Spinal cord (tissue), 10 donors: ENCODE measurements around the gene MEF2A. TPM values are rescaled to one million over a fixed set of nuclear protein-coding genes. Genes with fewer than 3 reads are reported as not detected.
"Not testable (repeated sequence)": the region's sequence is repeated elsewhere in the genome, so short reads cannot be mapped to it uniquely, and the experiment has no call there.

Source experiments
- DNase-seq, 6 donors: peaks; one replicate each; pipeline versions ENCODE4 v3.0.0 to v3.0.0-alpha.2; 2013 to 2015; ENCODE audit warnings: low spot score in 6 of 6, low read depth in 4 of 6
- H3K27ac ChIP-seq: one replicate; pipeline ENCODE4 v1.5.1; 2013; ENCODE audit warnings: low read depth, low read length, control low read depth
- H3K27me3 ChIP-seq: one replicate; pipeline ENCODE4 v1.6.1; 2013; ENCODE audit warnings: low read length; ENCODE audit not compliant: control insufficient read depth, insufficient read depth
- H3K36me3 ChIP-seq: one replicate; pipeline ENCODE4 v1.6.1; 2013; ENCODE audit warnings: low read length; ENCODE audit not compliant: control insufficient read depth, insufficient read depth
- H3K4me1 ChIP-seq: one replicate; pipeline ENCODE4 v1.6.1; 2013; ENCODE audit warnings: low read length; ENCODE audit not compliant: control insufficient read depth, insufficient read depth
- H3K4me3 ChIP-seq: one replicate; pipeline ENCODE4 v1.5.1; 2013; ENCODE audit warnings: low read depth, low read length, control low read depth
- H3K9me3 ChIP-seq: one replicate; pipeline ENCODE4 v1.6.1; 2013; ENCODE audit warnings: low read length; ENCODE audit not compliant: control insufficient read depth, insufficient read depth
- WGBS: methylation state at CpG from one replicate; pipeline ENCODE4 v1.1.5; 2013; ENCODE audit warnings: missing lambda C conversion rate; ENCODE audit not compliant: insufficient coverage; 5-methylcytosine and 5-hydroxymethylcytosine counted together
- polyA plus RNA-seq, 2 donors: library from polyadenylated mRNA; unstranded; fragments of 120-200 nt; gene quantifications; one replicate each; pipeline ENCODE4 v1.2.1, GENCODE V29; 2013; ENCODE audit not compliant: insufficient read length in 2 of 2
- total RNA-seq, 2 donors: library from RNA; depleted of rRNA in 1 of 2; stranded (reverse); fragments of 120-200 nt in 1 of 2; fragments of >200 nt in 1 of 2; gene quantifications; one replicate each; pipeline versions ENCODE4 v1.2.3 to v1.2.4, GENCODE V29; 2013 to 2014
- donor health status: healthy.

Gene MEF2A
- total and polyA plus RNA-seq, 4 donors: 28.8 to 53.1 (median 38.7) TPM

- no peak for DNase-seq
- H3K36me3 ChIP-seq: peaks cover under 1% of the 10 kb centered on the region
- no peaks in the 10 kb centered on the region for H3K27me3 ChIP-seq
- H3K27ac ChIP-seq: no peak overlapping the region
- peaks cover 10% of the 10 kb centered on the region for H3K4me1 ChIP-seq
- no peaks in the 10 kb centered on the region for H3K9me3 ChIP-seq
- 93% methylated on average over 2 of the region's 2 CpGs for WGBS
- no peak overlapping the region for H3K4me3 ChIP-seq
Measured at GRCh38 chr15:99736702-99737101, 170.9 kb downstream of the MEF2A start.

- no peaks in the 10 kb centered on the region for H3K9me3 ChIP-seq
- peaks cover 4% of the 10 kb centered on the region for H3K4me1 ChIP-seq
- H3K27me3 ChIP-seq: no peaks in the 10 kb centered on the region
- no peak for DNase-seq
- no peak overlapping the region for H3K4me3 ChIP-seq
- H3K36me3 ChIP-seq: no peaks in the 10 kb centered on the region
- no peak overlapping the region for H3K27ac ChIP-seq
- 77% methylated on average over 4 of the region's 7 CpGs for WGBS
Measured at GRCh38 chr15:99738021-99738847, 172.4 kb downstream of the MEF2A start.

- H3K36me3 ChIP-seq: no peaks in the 10 kb centered on the region
- H3K27me3 ChIP-seq: no peaks in the 10 kb centered on the region
- peaks cover 2% of the 10 kb centered on the region for H3K9me3 ChIP-seq
- H3K4me1 ChIP-seq: no peaks in the 10 kb centered on the region
- WGBS: 88% methylated on average over 2 of the region's 2 CpGs
- H3K4me3 ChIP-seq: no peak overlapping the region
- DNase-seq: no peak
- no peak overlapping the region for H3K27ac ChIP-seq
Measured at GRCh38 chr15:99741835-99742234, 176.1 kb downstream of the MEF2A start.

- no peak for DNase-seq
- 80% methylated on average over 4 of the region's 7 CpGs for WGBS
Measured at GRCh38 chr15:99744142-99744541, 178.4 kb downstream of the MEF2A start.

GRCh38 chr15:99745370-99746086 lies 179.7 kb downstream of the MEF2A start:
- no peak for DNase-seq
- no peaks in the 10 kb centered on the region for H3K36me3 ChIP-seq
- no peak overlapping the region for H3K27ac ChIP-seq
- peaks cover 2% of the 10 kb centered on the region for H3K9me3 ChIP-seq
- no peaks in the 10 kb centered on the region for H3K27me3 ChIP-seq
- no peak overlapping the region for H3K4me3 ChIP-seq
- H3K4me1 ChIP-seq: no peaks in the 10 kb centered on the region
- 92% methylated on average over 6 of the region's 9 CpGs for WGBS

More at GRCh38 chr15:99744142-99744541, 178.4 kb downstream of the MEF2A start:
- H3K36me3 ChIP-seq: no peaks in the 10 kb centered on the region
- peaks cover 2% of the 10 kb centered on the region for H3K9me3 ChIP-seq
- no peaks in the 10 kb centered on the region for H3K4me1 ChIP-seq
- H3K27me3 ChIP-seq: no peaks in the 10 kb centered on the region
- no peak overlapping the region for H3K4me3 ChIP-seq
- H3K27ac ChIP-seq: no peak overlapping the region

- WGBS: 95% methylated on average over 3 of the region's 6 CpGs
- H3K27me3 ChIP-seq: no peaks in the 10 kb centered on the region
- H3K27ac ChIP-seq: no peak overlapping the region
- no peak overlapping the region for H3K4me3 ChIP-seq
- H3K9me3 ChIP-seq: peaks cover 2% of the 10 kb centered on the region
- H3K4me1 ChIP-seq: no peaks in the 10 kb centered on the region
- DNase-seq: no peak
- H3K36me3 ChIP-seq: no peaks in the 10 kb centered on the region
Measured at GRCh38 chr15:99749386-99749785, 183.6 kb downstream of the MEF2A start.

DNA sequence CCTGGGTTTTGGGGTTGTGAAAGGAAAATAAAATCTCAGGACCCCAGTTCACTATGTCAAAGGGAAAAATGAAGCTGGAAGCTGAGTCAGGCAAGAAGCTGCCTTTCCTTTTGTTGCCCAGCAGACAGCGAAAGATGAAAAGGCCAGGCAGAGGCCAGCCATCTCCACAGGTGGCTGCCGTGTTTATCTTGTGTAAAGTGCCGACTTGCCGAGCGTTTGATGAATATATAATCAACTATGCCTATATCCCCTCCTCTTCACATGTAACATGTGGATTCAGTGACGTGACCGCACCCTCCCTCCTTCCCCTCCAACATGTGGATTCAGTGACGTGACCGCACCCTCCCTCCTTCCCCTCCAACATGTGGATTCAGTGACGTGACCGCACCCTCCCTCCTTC lies 184.5 kb downstream of the MEF2A start:
- H3K4me3 ChIP-seq, H3K27ac ChIP-seq, H3K27me3 ChIP-seq, H3K4me1 ChIP-seq, H3K36me3 ChIP-seq, DNase-seq, H3K9me3 ChIP-seq: not testable (repeated sequence)
- 54% methylated on average over 5 of the region's 11 CpGs for WGBS

GRCh38 chr15:99752556-99752955 lies 186.8 kb downstream of the MEF2A start:
- Histone ChIP-seq H3K36me3 (no peaks in the 10 kb centered on the region), H3K27me3 (no peaks in the 10 kb centered on the region), H3K27ac (no peak overlapping the region), H3K9me3 (no peaks in the 10 kb centered on the region), H3K4me3 (no peak overlapping the region), H3K4me1 (peaks cover 4% of the 10 kb centered on the region)
- DNase-seq: no peak
- WGBS: 83% methylated on average over 4 of the region's 4 CpGs

GRCh38 chr15:99753066-99753465 lies 187.3 kb downstream of the MEF2A start:
- H3K4me1 ChIP-seq: peaks cover 4% of the 10 kb centered on the region
- no peaks in the 10 kb centered on the region for H3K27me3 ChIP-seq
- no peaks in the 10 kb centered on the region for H3K36me3 ChIP-seq
- WGBS: 73% methylated on average over 2 of the region's 4 CpGs
- DNase-seq: no peak
- H3K9me3 ChIP-seq: no peaks in the 10 kb centered on the region
- H3K4me3 ChIP-seq: no peak overlapping the region
- no peak overlapping the region for H3K27ac ChIP-seq
